ENCODE data around the gene FYCO1.

DNA sequence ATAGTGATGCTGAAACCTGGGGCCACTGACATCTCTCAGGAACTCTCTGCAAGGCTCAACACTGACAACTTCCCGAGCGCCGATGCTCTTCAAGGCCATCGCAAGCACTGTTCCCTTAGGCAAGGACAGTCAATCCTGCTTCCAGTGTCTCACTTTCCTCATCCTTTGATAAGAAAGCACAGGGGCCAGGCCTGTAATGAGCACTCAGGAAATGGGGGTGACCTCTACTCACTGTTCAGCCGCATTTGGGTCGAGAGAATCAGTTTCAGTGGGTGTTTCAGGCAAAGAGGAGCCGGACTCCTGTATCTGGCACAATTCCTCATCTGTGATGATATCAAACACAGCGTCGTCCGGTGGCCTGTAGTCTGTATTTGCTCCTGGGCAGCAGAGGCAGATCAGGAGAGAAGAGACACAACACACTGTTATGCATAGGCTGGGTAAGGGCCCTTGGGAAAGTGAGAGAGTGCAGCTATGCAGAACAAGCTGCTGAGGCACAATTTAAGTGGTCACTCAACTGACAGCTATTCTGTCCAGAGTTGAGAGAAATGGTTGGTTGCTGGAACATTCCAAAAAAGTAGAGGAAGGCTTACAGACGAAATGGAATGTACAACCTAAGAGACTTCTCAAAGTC lies 40.5 kb downstream of the FYCO1 start:
- no peak for TF ChIP-seq EZH2phosphoT487 (IDR thresholded peaks at IDR 0.05; ENCODE audit: borderline replicate concordance, low read depth, low read length)
- TF ChIP-seq, protein P1, sequence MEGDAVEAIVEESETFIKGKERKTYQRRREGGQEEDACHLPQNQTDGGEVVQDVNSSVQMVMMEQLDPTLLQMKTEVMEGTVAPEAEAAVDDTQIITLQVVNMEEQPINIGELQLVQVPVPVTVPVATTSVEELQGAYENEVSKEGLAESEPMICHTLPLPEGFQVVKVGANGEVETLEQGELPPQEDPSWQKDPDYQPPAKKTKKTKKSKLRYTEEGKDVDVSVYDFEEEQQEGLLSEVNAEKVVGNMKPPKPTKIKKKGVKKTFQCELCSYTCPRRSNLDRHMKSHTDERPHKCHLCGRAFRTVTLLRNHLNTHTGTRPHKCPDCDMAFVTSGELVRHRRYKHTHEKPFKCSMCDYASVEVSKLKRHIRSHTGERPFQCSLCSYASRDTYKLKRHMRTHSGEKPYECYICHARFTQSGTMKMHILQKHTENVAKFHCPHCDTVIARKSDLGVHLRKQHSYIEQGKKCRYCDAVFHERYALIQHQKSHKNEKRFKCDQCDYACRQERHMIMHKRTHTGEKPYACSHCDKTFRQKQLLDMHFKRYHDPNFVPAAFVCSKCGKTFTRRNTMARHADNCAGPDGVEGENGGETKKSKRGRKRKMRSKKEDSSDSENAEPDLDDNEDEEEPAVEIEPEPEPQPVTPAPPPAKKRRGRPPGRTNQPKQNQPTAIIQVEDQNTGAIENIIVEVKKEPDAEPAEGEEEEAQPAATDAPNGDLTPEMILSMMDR (conservative IDR thresholded peaks at IDR 0.05; ENCODE audit: low read length): no peak

All from OCI-LY7 (cell line).